Measurements from ENCODE around the gene TUBB4B. TPM values are rescaled to one million over a fixed set of nuclear protein-coding genes. Genes with fewer than 3 reads are reported as not detected.

The TUBB4B gene
- total RNA-seq, 1 donor from 2014 or later = 725 TPM

DNA sequence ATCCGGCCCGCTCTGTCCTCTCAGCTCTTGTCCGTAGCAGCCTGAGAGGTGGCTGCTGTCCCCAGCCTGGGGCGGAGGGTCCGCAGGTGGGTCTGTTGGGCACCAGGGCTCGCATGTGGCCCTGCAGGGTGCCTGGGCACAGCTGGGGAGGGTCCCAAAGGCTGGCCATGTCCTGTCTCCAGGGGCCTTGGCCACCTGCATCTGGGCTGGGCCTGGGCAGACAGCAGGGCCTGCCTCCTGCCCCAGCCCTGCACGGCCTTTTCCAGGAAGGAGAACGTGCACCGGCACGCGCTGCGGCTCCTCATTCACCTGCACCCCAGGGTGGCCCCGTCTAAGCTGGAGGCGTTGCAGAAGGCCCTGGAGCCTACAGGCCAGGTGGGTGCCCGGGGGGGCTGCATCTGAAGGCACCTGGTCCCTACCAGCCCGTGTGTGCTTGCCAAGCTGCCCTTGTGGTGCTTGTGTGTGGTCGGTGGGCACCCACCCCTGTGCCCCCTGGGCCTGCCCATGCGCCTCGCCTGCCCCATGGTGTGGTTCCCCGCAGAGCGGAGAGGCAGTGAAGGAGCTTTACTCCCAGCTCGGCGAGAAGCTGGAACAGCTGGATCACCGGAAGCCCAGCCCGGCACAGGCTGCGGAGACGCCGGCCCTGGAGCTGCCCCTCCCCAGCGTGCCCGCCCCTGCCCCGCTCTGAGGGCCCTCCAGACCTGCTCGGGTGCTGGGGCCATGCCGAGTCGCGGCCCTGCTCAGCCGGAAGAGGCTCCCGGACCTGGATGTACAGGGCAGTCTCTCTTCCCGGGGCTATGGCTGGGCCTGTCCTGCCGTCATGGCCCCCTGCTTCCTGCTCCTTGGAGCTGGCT is 31.4 kb downstream of the TUBB4B start:
- DNase-seq (ENCODE audit: low read depth) = no peak
- TF ChIP-seq, protein P1, sequence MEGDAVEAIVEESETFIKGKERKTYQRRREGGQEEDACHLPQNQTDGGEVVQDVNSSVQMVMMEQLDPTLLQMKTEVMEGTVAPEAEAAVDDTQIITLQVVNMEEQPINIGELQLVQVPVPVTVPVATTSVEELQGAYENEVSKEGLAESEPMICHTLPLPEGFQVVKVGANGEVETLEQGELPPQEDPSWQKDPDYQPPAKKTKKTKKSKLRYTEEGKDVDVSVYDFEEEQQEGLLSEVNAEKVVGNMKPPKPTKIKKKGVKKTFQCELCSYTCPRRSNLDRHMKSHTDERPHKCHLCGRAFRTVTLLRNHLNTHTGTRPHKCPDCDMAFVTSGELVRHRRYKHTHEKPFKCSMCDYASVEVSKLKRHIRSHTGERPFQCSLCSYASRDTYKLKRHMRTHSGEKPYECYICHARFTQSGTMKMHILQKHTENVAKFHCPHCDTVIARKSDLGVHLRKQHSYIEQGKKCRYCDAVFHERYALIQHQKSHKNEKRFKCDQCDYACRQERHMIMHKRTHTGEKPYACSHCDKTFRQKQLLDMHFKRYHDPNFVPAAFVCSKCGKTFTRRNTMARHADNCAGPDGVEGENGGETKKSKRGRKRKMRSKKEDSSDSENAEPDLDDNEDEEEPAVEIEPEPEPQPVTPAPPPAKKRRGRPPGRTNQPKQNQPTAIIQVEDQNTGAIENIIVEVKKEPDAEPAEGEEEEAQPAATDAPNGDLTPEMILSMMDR (conservative IDR thresholded peaks at IDR 0.05; ENCODE audit: low read depth, low read length) = no peak
- no peak overlapping the region for H3K4me3 ChIP-seq (ENCODE audit: low read depth, low read length)

DNA sequence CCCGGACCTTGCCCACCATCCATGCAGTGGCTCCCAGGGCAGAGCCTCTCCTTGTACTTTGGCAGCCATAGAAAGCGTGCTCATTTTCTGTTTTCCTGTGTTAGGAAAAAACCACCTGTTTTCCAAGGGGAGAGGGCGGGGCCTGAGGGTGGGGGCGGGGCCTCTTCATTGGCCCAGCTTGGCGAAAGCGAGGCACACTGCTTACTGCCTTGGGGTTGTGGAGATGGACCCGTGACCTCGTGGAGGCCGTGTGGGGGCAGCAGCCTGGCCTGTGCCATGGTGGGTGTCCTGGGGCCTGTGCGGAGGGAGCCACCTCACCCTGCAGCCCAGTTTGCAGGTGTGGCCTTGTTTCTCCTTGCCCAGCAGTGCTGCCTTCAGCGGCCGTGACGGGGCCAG is 32.0 kb downstream of the TUBB4B start:
- TF ChIP-seq, protein P1 (conservative IDR thresholded peaks at IDR 0.05; ENCODE audit: low read depth, low read length) = no peak
- H3K4me3 ChIP-seq (ENCODE audit: low read depth, low read length) = no peak overlapping the region
- no peak for DNase-seq (ENCODE audit: low read depth)

DNA sequence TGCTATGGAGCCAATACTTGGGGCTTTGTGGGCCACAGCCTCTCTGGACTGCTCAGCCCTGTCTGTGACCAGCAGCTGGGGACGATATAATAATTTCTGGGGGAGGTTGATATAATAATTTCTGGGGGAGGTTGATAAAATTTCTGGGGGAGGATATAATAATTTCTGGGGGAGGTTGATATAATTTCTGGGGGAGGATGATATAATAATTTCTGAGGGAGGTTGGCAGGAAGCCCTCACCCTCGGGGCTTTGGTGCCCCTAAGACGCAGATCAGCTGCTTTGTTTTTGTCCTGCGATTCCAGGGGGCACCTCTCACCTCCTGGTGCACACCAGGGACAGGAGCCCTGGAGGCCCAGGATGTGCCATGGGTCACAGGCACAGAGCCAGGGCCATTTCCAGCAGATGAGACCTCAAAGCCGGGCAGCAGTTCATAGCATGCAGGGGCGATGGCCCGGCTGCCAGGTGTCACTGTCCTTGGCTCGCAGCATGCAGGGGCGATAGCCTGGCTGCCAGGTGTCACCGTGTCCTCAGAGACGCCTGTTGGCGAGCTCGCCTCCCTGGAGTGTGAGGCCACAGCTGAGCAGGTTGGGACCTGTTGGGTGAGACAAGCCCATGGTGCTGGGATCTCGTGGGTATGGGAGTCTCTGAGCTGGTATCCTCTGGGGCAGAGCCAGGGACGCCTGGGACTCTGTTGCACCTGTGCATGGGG is 32.7 kb downstream of the TUBB4B start:
- no peak for DNase-seq (ENCODE audit: low read depth)

DNA sequence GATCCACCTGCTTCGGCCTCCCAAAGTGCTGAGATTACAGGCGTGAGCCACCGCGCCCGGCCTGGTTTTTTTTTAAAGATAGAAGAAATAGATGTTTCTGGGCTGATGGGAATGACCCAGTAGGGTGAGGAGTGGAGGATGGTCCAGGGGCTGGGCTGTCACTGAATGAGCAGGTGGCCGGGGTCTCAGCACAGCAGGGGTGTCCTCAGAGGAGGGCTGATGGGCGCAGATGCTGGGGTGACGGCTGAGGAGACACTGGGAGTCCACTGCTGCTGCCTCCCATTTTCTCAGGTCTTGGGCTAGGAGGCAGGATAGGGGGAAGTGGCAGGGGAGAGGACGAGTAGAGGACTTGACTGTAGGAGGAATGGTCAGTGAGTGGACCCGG is 34.1 kb downstream of the TUBB4B start:
- TF ChIP-seq, protein P1 (conservative IDR thresholded peaks at IDR 0.05; ENCODE audit: low read depth, low read length) = no peak
- no peak overlapping the region for H3K4me3 ChIP-seq (ENCODE audit: low read depth, low read length)
- no peak for DNase-seq (ENCODE audit: low read depth)

More for the DNA sequence above, 32.7 kb downstream of the TUBB4B start:
- H3K4me3 ChIP-seq (ENCODE audit: low read depth, low read length) = no peak overlapping the region
- TF ChIP-seq, protein P1 (conservative IDR thresholded peaks at IDR 0.05; ENCODE audit: low read depth, low read length) = no peak

DNA sequence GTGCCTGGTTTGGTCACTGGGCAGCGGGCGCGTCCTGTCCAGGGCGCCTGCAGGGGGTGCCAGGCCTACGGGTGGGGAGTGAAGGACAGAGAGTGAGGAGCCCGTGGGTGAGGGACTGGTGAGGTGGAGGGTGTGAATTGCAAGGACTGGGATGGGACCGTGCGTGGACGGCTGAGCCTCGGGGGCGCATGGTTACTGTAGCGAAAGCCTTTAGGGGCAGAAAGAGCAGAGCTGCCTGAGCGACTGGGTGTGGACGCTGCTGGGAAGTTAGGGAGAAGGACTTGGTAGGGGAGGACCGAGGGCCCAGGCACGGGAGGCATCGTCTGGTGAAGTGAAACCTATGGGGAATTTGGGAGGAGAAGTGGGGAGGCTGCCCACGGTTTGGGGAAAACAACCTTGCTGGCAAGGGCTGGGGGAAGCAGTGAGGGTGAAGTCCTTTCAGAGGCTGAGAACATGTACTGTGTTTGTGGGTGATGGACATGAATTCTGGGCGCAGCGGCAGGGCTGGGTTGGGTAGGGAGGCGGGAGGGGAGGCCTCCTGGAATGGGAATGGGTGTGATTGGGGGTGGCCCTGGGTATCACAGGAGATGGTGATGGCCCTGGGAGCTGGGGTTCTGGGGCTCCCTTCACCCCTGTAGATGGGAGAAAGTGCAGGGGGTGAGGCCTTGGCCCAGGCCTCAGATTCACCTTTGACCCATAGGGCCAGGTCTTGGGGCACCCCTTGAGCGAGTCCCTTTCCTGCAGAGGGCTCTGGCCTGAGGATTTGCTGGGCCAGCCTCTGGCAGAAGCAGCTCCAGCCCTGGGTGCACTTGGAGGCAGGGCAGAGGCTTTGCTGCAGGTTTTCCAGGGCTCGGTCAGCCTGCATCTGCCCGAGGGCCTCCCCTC is 34.7 kb downstream of the TUBB4B start:
- no peak for DNase-seq (ENCODE audit: low read depth)
- H3K4me3 ChIP-seq (ENCODE audit: low read depth, low read length) = no peak overlapping the region
- TF ChIP-seq, protein P1 (conservative IDR thresholded peaks at IDR 0.05; ENCODE audit: low read depth, low read length) = no peak

DNA sequence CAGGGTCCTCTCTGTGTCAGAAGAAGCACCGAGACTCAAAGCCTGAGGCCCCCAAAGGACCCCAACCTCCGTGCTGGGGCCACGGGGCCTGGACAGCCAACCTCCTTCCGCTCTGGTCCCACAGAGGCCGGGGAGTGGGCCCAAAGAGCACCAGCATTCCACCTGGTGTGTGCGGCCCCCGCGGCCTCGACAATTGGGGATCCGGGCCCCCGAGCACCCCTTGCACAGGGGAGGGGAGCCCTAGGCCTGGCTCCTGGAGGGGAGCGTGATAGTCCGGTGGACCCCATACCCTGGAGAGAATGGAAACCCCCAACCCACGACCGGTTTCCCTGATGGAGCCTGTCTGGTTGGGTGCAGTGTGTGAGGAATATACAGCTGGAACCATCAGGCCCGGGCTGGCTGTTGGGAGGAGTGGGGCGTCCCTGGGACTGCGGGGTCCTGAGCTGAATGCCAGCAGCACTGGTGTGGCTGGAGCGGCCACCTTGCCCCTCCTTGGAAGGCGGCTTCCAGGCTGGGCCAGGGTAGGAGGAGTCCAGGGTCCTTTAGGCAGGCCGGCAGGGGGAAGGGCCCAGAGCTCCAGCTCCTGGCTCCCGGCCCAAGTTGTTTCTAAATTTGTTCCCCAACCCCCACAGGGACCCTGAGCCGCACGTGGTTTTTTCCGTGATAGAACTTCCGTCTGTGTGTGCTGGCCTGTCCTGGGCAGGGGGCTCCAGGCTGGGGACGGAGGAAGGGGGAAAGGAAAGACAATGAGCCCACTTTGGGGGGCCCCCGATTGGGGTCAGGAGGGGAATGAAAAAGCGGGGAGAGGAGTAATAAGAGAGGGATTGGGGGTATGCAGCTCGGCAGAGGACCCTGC is 35.6 kb downstream of the TUBB4B start:
- H3K4me3 ChIP-seq (ENCODE audit: low read depth, low read length) = peak overlapping the region; percentile 69
- DNase-seq (ENCODE audit: low read depth) = no peak
- TF ChIP-seq, protein P1 (conservative IDR thresholded peaks at IDR 0.05; ENCODE audit: low read depth, low read length) = no peak

All from epithelial cell of proximal tubule (primary cell).